Activated naive CD8-positive, alpha-beta T cell treated with anti-CD3 and anti-CD28 coated beads for 36 hours (primary cell): Measurements from ENCODE around the gene TRIM17. TPM values are rescaled to one million over a fixed set of nuclear protein-coding genes. Genes with fewer than 3 reads are reported as not detected.

ENCODE experiments used
- DNase-seq: peaks from one replicate; pipeline ENCODE4 v3.0.0; 2021
- H3K27ac Mint-ChIP-seq: one replicate; pipeline ENCODE4 v1.8.0; 2022; ENCODE audit warnings: mild to moderate bottlenecking, moderate library complexity, mixed read lengths
- H3K27me3 Mint-ChIP-seq: one replicate; pipeline ENCODE4 v1.8.0; 2022; ENCODE audit warnings: mild to moderate bottlenecking, mixed read lengths
- H3K36me3 Mint-ChIP-seq: one replicate; pipeline ENCODE4 v1.8.0; 2021; ENCODE audit warnings: mild to moderate bottlenecking, mixed read lengths
- H3K4me1 Mint-ChIP-seq: one replicate; pipeline ENCODE4 v1.8.0; 2021; ENCODE audit warnings: mixed read lengths
- H3K4me3 Mint-ChIP-seq: one replicate; pipeline ENCODE4 v1.8.0; 2022; ENCODE audit warnings: mild to moderate bottlenecking, moderate library complexity, mixed read lengths
- H3K9me3 Mint-ChIP-seq: one replicate; pipeline ENCODE4 v1.8.0; 2022; ENCODE audit warnings: mixed read lengths
- total RNA-seq, 2 experiments: library from RNA; stranded (reverse); gene quantifications; one replicate each; pipeline ENCODE4 v1.2.3, GENCODE V29; 2021

The TRIM17 gene
- total RNA-seq, 2 experiments from 2014 or later: 1.3 to 1.9 TPM

- no peak overlapping the region for H3K4me3 Mint-ChIP-seq
- no peaks in the 10 kb centered on the region for H3K9me3 Mint-ChIP-seq
- H3K27ac Mint-ChIP-seq: no peak overlapping the region
- no peaks in the 10 kb centered on the region for H3K36me3 Mint-ChIP-seq
- no peak for DNase-seq
- no peaks in the 10 kb centered on the region for H3K27me3 Mint-ChIP-seq
- H3K4me1 Mint-ChIP-seq: no peaks in the 10 kb centered on the region
These were observed 57.7 kb downstream of the TRIM17 start for GRCh38 chr1:228358764-228359612.

GRCh38 chr1:228358039-228358763, 58.5 kb downstream of the TRIM17 start:
- H3K27me3 Mint-ChIP-seq: no peaks in the 10 kb centered on the region
- H3K36me3 Mint-ChIP-seq: no peaks in the 10 kb centered on the region
- no peaks in the 10 kb centered on the region for H3K4me1 Mint-ChIP-seq
- no peak for DNase-seq
- H3K9me3 Mint-ChIP-seq: no peaks in the 10 kb centered on the region
- H3K4me3 Mint-ChIP-seq: no peak overlapping the region
- H3K27ac Mint-ChIP-seq: no peak overlapping the region

Other genes starting within 250 kb of the TRIM17 start
- gene OBSCN, start 208.8 kb downstream of the TRIM17 start, total RNA-seq: 10 to 100 TPM; 13.7 to 14.9 TPM
- 10 to 100 TPM; 32.7 to 36.1 TPM for gene TRIM11, start 10.0 kb downstream of the TRIM17 start, total RNA-seq
- gene RNF187, start 70.5 kb upstream of the TRIM17 start, total RNA-seq: 100 to 1,000 TPM; 119 to 125 TPM